ENCODE results near the gene LIME1.

Gene LIME1

DNA sequence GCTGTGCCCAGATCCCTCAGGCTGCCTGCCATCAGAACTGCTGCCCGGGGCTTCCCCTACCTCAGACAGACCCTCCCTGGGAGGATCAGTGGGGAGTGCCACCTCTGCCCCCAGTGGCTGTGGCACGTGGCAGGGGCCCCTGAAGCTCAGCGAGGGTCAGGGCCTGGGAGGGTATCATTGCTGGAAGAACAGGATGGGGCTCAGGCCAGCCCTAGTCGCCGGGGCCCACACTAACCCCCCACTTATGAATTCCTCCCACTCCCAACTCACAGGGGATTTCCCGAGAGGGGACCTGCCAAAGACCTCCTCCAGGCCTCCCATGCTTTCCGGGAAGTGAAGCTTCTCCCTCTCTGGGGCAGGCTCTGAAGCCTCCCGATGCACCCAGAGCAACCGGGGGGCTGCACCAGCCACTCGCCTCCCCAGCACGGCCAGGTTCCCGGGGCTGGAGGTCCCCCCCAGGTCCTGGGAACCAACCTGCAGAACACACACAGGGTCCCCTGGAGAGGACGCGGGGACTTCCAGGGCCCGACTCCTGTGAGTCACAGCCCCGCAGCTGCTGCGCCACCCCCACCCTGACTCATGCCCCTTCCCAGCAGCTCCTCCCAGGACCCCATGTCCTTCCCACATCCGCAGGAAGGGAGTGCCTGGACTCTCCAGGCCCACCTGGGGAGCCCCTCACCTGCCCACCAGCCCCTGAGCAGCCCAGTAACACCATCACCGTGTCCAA, 37.6 kb upstream of the LIME1 start:
- TF ChIP-seq, protein P1, sequence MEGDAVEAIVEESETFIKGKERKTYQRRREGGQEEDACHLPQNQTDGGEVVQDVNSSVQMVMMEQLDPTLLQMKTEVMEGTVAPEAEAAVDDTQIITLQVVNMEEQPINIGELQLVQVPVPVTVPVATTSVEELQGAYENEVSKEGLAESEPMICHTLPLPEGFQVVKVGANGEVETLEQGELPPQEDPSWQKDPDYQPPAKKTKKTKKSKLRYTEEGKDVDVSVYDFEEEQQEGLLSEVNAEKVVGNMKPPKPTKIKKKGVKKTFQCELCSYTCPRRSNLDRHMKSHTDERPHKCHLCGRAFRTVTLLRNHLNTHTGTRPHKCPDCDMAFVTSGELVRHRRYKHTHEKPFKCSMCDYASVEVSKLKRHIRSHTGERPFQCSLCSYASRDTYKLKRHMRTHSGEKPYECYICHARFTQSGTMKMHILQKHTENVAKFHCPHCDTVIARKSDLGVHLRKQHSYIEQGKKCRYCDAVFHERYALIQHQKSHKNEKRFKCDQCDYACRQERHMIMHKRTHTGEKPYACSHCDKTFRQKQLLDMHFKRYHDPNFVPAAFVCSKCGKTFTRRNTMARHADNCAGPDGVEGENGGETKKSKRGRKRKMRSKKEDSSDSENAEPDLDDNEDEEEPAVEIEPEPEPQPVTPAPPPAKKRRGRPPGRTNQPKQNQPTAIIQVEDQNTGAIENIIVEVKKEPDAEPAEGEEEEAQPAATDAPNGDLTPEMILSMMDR (IDR thresholded peaks at IDR 0.05; ENCODE audit: borderline replicate concordance, insufficient read depth, low read depth, low read length) = no peak
- no peak overlapping the region for H3K4me3 ChIP-seq (ENCODE audit: low read depth, low read length)

DNA sequence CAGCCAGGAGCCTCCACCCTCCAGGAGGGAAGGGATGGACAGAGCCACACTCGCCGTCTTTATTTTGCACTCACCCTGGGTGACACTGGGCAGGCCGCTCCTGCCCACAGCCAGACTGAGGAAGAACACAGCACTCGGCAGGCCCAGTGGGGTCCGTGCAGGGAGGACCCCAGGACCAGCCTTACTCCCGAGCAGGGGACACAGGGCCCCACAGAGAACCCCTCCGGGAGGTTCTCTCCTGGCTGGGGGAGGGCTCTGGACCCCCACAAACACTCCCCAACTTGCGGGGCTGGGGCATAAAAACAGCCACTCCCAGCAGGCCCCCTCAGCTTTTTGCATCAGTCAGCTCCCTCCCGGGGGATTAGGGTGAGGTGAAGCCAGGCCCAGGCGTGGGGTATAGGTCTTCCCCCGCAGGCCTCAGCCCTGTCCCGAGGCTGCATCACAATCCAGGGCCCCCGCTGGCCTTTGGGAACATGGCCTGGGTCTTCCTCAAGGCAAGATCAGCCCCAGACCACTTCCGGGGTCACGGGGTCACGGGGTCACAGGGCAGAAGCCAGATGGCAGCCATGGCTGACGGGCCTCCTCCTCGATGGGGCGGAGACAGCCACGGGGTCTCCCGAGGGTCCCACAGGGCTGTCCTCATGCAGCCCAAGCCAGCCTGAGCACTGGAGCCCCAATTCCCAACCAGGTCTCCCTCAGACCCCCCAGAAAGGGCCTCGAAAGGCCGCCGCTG, 36.8 kb upstream of the LIME1 start:
- no peak overlapping the region for H3K4me3 ChIP-seq (ENCODE audit: low read depth, low read length)
- TF ChIP-seq, protein P1 (IDR thresholded peaks at IDR 0.05; ENCODE audit: borderline replicate concordance, insufficient read depth, low read depth, low read length) = no peak

DNA sequence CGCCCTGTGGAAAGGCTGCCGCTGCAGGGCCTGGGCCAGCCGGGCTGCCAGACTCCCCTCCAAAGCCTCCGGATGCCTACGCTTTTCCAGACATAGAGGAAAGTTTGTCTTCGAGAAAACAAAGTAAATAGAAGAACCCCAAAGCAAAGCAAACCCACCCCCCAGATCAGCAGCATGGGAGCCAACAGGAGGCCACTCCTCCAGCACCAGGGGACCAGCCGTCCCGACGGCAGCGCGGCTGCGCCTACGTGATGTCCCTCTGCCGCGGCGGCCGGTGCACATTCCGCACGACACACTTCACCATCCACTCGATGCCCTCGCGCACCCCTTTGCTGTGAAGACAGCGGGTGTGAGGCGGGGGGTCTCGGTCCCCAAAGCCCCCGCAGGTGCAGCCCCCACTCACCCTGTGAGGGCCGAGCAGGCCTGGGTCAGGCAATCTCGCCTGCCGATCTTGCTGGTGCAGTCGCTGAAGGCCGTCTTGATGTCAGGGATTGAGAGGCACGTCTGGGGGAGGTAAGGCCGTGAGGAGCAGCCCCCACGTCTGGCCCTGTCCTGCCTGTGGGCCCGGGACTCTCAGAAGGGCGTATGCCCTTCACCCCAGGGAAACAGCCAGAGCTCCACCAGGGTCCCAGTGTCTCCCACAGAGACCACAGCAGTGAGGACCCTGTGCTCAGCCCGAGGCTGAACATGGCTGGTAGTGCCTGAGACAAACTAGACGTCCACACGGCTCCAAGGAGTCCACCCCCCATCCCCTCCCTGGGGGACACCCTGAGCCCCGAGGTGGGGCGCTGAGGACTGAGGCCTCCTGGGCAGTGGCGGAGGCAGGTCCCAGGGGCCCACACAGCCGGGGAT, 36.0 kb upstream of the LIME1 start:
- no peak overlapping the region for H3K4me3 ChIP-seq (ENCODE audit: low read depth, low read length)
- TF ChIP-seq, protein P1 (IDR thresholded peaks at IDR 0.05; ENCODE audit: borderline replicate concordance, insufficient read depth, low read depth, low read length) = no peak

DNA sequence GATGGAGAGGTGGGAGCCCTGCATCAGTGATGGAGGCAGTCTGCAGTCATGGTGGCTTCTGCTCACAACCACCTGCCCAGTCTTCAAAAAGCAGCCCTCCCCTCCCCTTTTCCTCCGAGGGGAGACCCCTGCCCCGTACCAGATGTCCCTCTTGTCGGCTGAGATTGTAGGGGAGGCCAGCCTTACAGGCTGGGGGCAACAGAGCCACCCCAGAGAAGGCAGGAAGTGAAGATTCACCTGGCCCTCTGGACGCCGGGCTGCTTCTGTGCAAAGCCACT, 35.5 kb upstream of the LIME1 start:
- TF ChIP-seq, protein P1 (IDR thresholded peaks at IDR 0.05; ENCODE audit: borderline replicate concordance, insufficient read depth, low read depth, low read length) = no peak
- H3K4me3 ChIP-seq (ENCODE audit: low read depth, low read length) = no peak overlapping the region

DNA sequence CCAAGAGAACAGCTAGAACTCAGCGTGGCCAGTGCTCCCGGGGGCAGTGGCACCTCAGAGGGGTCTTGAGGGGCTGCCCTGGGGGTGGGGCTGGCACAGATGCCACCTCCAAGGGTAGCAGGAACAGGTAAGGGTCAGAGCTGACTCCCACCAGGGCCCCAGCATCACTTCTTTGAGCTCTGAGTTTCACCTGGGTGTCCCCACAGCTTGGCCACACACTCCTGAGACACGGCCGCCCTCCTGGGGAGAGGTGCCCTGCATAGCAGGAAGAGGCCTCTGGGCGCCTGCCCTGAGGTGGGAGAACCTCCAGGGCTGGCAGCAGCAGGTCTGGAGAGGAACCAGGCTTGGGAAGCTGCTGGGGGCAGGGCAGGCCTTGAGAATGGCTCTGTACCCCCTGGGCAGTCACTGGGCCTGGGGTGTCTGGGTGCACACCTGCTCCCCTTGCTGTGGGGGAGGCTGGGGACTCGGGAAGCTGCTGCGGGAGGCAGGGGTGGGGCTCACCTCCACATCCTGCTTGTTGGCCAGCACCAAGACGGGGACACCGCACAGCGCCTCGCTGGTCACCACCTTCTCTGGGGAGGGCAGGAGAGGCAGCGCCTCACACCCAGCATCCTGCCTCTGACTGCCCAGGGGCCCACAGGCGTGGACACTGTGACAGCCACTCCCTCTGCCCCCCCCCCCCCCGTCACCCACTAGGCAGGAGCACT, 35.0 kb upstream of the LIME1 start:
- H3K4me3 ChIP-seq (ENCODE audit: low read depth, low read length) = no peak overlapping the region
- TF ChIP-seq, protein P1 (IDR thresholded peaks at IDR 0.05; ENCODE audit: borderline replicate concordance, insufficient read depth, low read depth, low read length) = no peak

DNA sequence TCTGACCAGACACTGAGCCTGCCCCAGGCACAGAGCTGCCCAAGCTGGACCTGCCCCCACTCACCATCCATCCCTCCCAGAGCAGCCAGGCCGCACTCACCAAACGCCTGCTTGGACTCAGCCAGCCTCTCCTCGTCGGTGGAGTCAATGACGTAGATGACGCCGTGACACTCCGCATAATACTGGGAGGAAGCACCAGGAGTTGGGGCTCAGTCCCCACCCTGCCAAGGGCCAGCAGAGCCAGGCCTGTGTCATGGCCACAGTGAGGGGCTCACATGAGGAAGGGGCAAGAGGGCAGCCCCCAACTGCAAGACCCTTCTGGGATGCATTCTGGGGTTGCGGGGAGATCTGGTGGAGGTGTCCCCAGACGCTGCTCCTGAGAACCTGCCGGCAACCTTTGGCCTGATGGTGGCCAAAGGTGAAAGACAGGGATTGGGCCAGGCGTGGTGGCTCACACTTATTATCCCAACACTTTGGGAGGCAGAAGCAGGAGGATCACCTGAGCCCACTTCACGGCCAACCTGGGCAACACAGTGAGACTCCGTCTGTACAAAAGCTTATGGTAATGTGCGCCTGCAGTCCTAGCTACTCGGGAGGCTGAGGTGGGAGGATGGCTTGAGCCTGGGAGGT, 34.3 kb upstream of the LIME1 start:
- TF ChIP-seq, protein P1 (IDR thresholded peaks at IDR 0.05; ENCODE audit: borderline replicate concordance, insufficient read depth, low read depth, low read length) = no peak

More for the DNA sequence above, 34.3 kb upstream of the LIME1 start:
- H3K4me3 ChIP-seq (ENCODE audit: low read depth, low read length) = no peak overlapping the region

Data from GM12875 (cell line).